H1 (cell line): ENCODE data around the gene LIMS1. TPM values are rescaled to one million over a fixed set of nuclear protein-coding genes. Genes with fewer than 3 reads are reported as not detected.

Experiments
- CTCF ChIA-PET: fragments of 300-600 bp; sonication (Branson Sonifier 250); formaldehyde crosslinking; loops from one replicate; lab custom pipeline; 2021; ENCODE audit not compliant: partially characterized antibody; lab: Charles Lee
- POLR2A ChIA-PET: fragments of 300-600 bp; sonication (Branson Sonifier 250); formaldehyde crosslinking; loops from one replicate; lab custom pipeline; 2021; ENCODE audit warnings: inconsistent platforms; ENCODE audit not compliant: partially characterized antibody; lab: Charles Lee
- DNase-seq, 2 experiments: peaks; one replicate each; pipeline versions ENCODE4 v3.0.0 to v3.0.0-alpha.2; 2010 to 2022; ENCODE audit warnings: low spot score in 2 of 2, low read depth in 1 of 2, mixed read lengths in 1 of 2
- FAIRE-seq: peaks from 2 replicates; lab custom pipeline; 2011; peaks lifted over from hg19 to GRCh38; lab: Jason Lieb, UNC
- H2AFZ ChIP-seq: 2 replicates; pipeline ENCODE4 v1.8.1; 2012; ENCODE audit warnings: low read length, inconsistent platforms
- H2AK5ac ChIP-seq: 2 replicates; pipeline ENCODE4 v1.6.1; 2013; ENCODE audit warnings: low read depth, low read length
- H2BK120ac ChIP-seq: replicated peaks from 2 replicates; pipeline ENCODE3; 2013; ENCODE audit warnings: low read depth, low read length, inconsistent platforms
- H2BK12ac ChIP-seq: 2 replicates; pipeline ENCODE4 v1.6.1; 2013; ENCODE audit warnings: low read depth, low read length
- H2BK15ac ChIP-seq: 2 replicates; pipeline ENCODE4 v1.6.1; 2013; ENCODE audit warnings: low read length
- H2BK20ac ChIP-seq: 2 replicates; pipeline ENCODE4 v1.6.1; 2013; ENCODE audit warnings: low read length
- H2BK5ac ChIP-seq: 2 replicates; pipeline ENCODE4 v1.6.1; 2013; ENCODE audit warnings: low read depth, low read length
- H3K14ac ChIP-seq: 2 replicates; pipeline ENCODE4 v1.6.1; 2013; ENCODE audit warnings: inconsistent platforms; ENCODE audit not compliant: insufficient read length
- H3K18ac ChIP-seq: 2 replicates; pipeline ENCODE4 v1.6.1; 2013; ENCODE audit warnings: low read length; ENCODE audit errors: extremely low read depth
- H3K23ac ChIP-seq: 2 replicates; pipeline ENCODE4 v1.6.1; 2013; ENCODE audit warnings: inconsistent platforms; ENCODE audit not compliant: insufficient read length
- H3K23me2 ChIP-seq: 2 replicates; pipeline ENCODE4 v1.6.1; 2013; ENCODE audit warnings: low read depth, low read length
- H3K27ac ChIP-seq: 2 replicates; pipeline ENCODE4 v1.6.1; 2011; ENCODE audit warnings: low read depth, low read length, inconsistent platforms
- H3K27me3 ChIP-seq, 4 experiments: replicated peaks in 1 of 4; 1 replicate in 1 of 4; 2 replicates in 3 of 4; pipeline versions ENCODE4 v1.6.1 to v1.8.1; 2011 to 2013; ENCODE audit warnings: low read length in 3 of 4, mild to moderate bottlenecking in 3 of 4, inconsistent platforms in 2 of 4, mixed read lengths in 2 of 4, moderate library complexity in 1 of 4; ENCODE audit not compliant: control insufficient read depth in 3 of 4, insufficient read depth in 3 of 4; ENCODE audit errors: extremely low read depth in 1 of 4
- H3K36me3 ChIP-seq, 4 experiments: 2 replicates each; pipeline versions ENCODE4 v1.6.1 to v1.8.1; 2011 to 2013; ENCODE audit warnings: mild to moderate bottlenecking in 4 of 4, low read length in 3 of 4, moderate library complexity in 2 of 4, control low read depth in 1 of 4, inconsistent platforms in 1 of 4; ENCODE audit not compliant: insufficient read depth in 4 of 4, control insufficient read depth in 2 of 4
- H3K4ac ChIP-seq: replicated peaks from 2 replicates; pipeline ENCODE3; 2013; ENCODE audit warnings: low read length, low read depth, mixed read lengths, inconsistent platforms; ENCODE audit not compliant: insufficient read length
- H3K4me1 ChIP-seq, 4 experiments: replicated peaks in 1 of 4; 1 replicate in 1 of 4; 2 replicates in 3 of 4; pipeline versions ENCODE4 v1.6.1 to v1.8.1; 2011 to 2013; ENCODE audit warnings: low read length in 3 of 4, inconsistent platforms in 2 of 4, mixed read lengths in 1 of 4; ENCODE audit not compliant: insufficient read depth in 4 of 4, control insufficient read depth in 3 of 4
- H3K4me2 ChIP-seq, 2 experiments: 2 replicates each; pipeline versions ENCODE4 v1.6.1 to v1.8.1; 2011 to 2013; ENCODE audit warnings: low read depth in 2 of 2, low read length in 2 of 2, control low read depth in 1 of 2, inconsistent platforms in 1 of 2, mild to moderate bottlenecking in 1 of 2; ENCODE audit not compliant: insufficient read depth in 1 of 2
- H3K4me3 ChIP-seq, 4 experiments: fragments of 200-600, 300-600 bp in 1 of 4; sonication (generic), shearing (Covaris generic), sonication (Bioruptor Twin) in 1 of 4; 2 replicates each; pipeline versions ENCODE4 v1.5.1 to v1.8.1; 2011 to 2016; ENCODE audit warnings: low read length in 4 of 4, low read depth in 3 of 4, control low read depth in 2 of 4, inconsistent platforms in 2 of 4, mild to moderate bottlenecking in 2 of 4, mixed read lengths in 1 of 4, moderate library complexity in 1 of 4; ENCODE audit not compliant: insufficient read depth in 2 of 4; ENCODE audit errors: extremely low read depth in 1 of 4
- H3K56ac ChIP-seq: replicated peaks from 2 replicates; pipeline ENCODE3; 2013; ENCODE audit warnings: low read depth, mild to moderate bottlenecking, mixed read lengths, low read length, inconsistent platforms; ENCODE audit not compliant: insufficient read length
- H3K79me1 ChIP-seq: 2 replicates; pipeline ENCODE4 v1.6.1; 2013; ENCODE audit warnings: low read depth, low read length, control low read depth
- H3K79me2 ChIP-seq, 2 experiments: 2 replicates each; pipeline versions ENCODE4 v1.6.1 to v1.8.1; 2012 to 2013; ENCODE audit warnings: low read length in 2 of 2, mild to moderate bottlenecking in 2 of 2, inconsistent platforms in 1 of 2; ENCODE audit not compliant: insufficient read depth in 2 of 2, control insufficient read depth in 1 of 2
- H3K9ac ChIP-seq, 4 experiments: replicated peaks in 1 of 4; 1 replicate in 1 of 4; 2 replicates in 3 of 4; pipeline versions ENCODE4 v1.6.1 to v1.8.1; 2011 to 2013; ENCODE audit warnings: low read depth in 3 of 4, low read length in 3 of 4, control low read depth in 2 of 4, mild to moderate bottlenecking in 2 of 4, moderate library complexity in 2 of 4, inconsistent platforms in 1 of 4; ENCODE audit errors: extremely low read depth in 1 of 4
- H3K9me3 ChIP-seq, 2 experiments: 2 replicates each; pipeline versions ENCODE4 v1.6.1 to v1.8.1; 2012 to 2013; ENCODE audit warnings: mild to moderate bottlenecking in 2 of 2, moderate library complexity in 2 of 2, control low read depth in 1 of 2, inconsistent platforms in 1 of 2, low read depth in 1 of 2, low read length in 1 of 2, mixed read lengths in 1 of 2; ENCODE audit not compliant: insufficient read depth in 2 of 2
- H4K20me1 ChIP-seq, 2 experiments: replicated peaks in 1 of 2; 2 replicates each; pipeline versions ENCODE3 to v1.8.1; 2011 to 2013; ENCODE audit warnings: inconsistent platforms in 2 of 2, low read length in 2 of 2, mild to moderate bottlenecking in 1 of 2; ENCODE audit not compliant: insufficient read depth in 2 of 2, control insufficient read depth in 1 of 2
- H4K5ac ChIP-seq: 2 replicates; pipeline ENCODE4 v1.6.1; 2013; ENCODE audit warnings: low read length, low read depth, mixed read lengths, inconsistent platforms; ENCODE audit not compliant: insufficient read length
- H4K8ac ChIP-seq: 2 replicates; pipeline ENCODE4 v1.8.0; 2013; ENCODE audit warnings: mild to moderate bottlenecking, moderate library complexity, low read length, inconsistent platforms; ENCODE audit not compliant: insufficient read depth; ENCODE audit errors: extremely low read depth
- H4K91ac ChIP-seq: replicated peaks from 2 replicates; pipeline ENCODE3; 2013; ENCODE audit warnings: low read length, mixed read lengths, inconsistent platforms; ENCODE audit not compliant: insufficient read length
- BCL11A ChIP-seq, 2 experiments: IDR thresholded peaks; one replicate each; pipeline ENCODE4 v1.6.1; 2011; ENCODE audit warnings: low read depth in 2 of 2, low read length in 2 of 2, mild to moderate bottlenecking in 2 of 2
- CTBP2 ChIP-seq: IDR thresholded peaks from 2 replicates; pipeline ENCODE4 v1.7.0; 2011; ENCODE audit warnings: borderline replicate concordance, mild to moderate bottlenecking, moderate library complexity, mixed read lengths, low read length; ENCODE audit not compliant: insufficient read depth, insufficient read length
- JUN ChIP-seq: IDR thresholded peaks from 2 replicates; pipeline ENCODE4 v1.6.1; 2011; ENCODE audit warnings: low read depth, mild to moderate bottlenecking, improper control_type of control experiment, low read length
- POLR2AphosphoS5 ChIP-seq: IDR thresholded peaks from 2 replicates; pipeline ENCODE4 v1.6.1; 2011; ENCODE audit warnings: low read depth, low read length
- RAD21 ChIP-seq, 2 experiments: IDR thresholded peaks in 1 of 2; conservative IDR thresholded peaks in 1 of 2; 2 replicates each; pipeline ENCODE4 v1.6.1; 2011; ENCODE audit warnings: low read depth in 2 of 2, low read length in 2 of 2, improper control_type of control experiment in 1 of 2, inconsistent platforms in 1 of 2, mild to moderate bottlenecking in 1 of 2, moderate library complexity in 1 of 2
- RFX5 ChIP-seq: IDR thresholded peaks from 2 replicates; pipeline ENCODE4 v1.6.1; 2011; ENCODE audit warnings: low read depth, low read length, improper control_type of control experiment, borderline replicate concordance
- SAP30 ChIP-seq: fragments of 300-600 bp; sonication (generic); IDR thresholded peaks from 2 replicates; pipeline ENCODE4 v1.7.1; 2012; ENCODE audit warnings: low read length, moderate library complexity, mild to moderate bottlenecking, inconsistent platforms; ENCODE audit not compliant: insufficient read depth, insufficient replicate concordance
- TAF7 ChIP-seq: optimal IDR thresholded peaks from 2 replicates; pipeline ENCODE3; 2011; ENCODE audit warnings: low read depth, mild to moderate bottlenecking, inconsistent platforms, low read length, moderate library complexity, borderline replicate concordance
- WGBS, 2 experiments: shearing (Covaris generic) in 1 of 2; methylation state at CpG; one replicate each; pipeline versions ENCODE4 v1.1.6 to v1.1.7; 2013 to 2015; ENCODE audit warnings: low lambda C conversion rate in 2 of 2, mixed read lengths in 2 of 2, inconsistent platforms in 1 of 2, low coverage in 1 of 2, missing lambda C conversion rate in 1 of 2; ENCODE audit not compliant: insufficient replicate concordance in 2 of 2, insufficient coverage in 1 of 2, insufficient read length in 1 of 2; ENCODE audit errors: extremely low coverage in 1 of 2, missing lambda C conversion rate in 1 of 2; 5-methylcytosine and 5-hydroxymethylcytosine counted together
- polyA plus RNA-seq, 7 experiments: library from polyadenylated mRNA; depleted of rRNA in 3 of 7; stranded (reverse) in 5 of 7; unstranded in 2 of 7; fragments of >200 nt in 5 of 7; fragments of 200-250 nt in 2 of 7; gene quantifications; 1 replicate in 5 of 7; 2 replicates in 1 of 7; 4 replicates in 1 of 7; pipeline versions ENCODE4 v1.2.1 to v1.2.3, GENCODE V29; 2011 to 2013; ENCODE audit warnings: missing spikeins in 2 of 7, mixed read lengths in 2 of 7
- total RNA-seq: library from RNA; stranded (reverse); fragmentation: NEBNext Ultra II Directional; extraction: Animal tissue kit (Norgen Biotek cat#: 25700); gene quantifications from 2 replicates; pipeline ENCODE4 v1.2.1, GENCODE V29; 2021

LIMS1 gene
- total and polyA plus RNA-seq, 2 of the 8 experiments (the other 6 are each of a cell fraction or from before 2014, with no cell fraction given) = 24.1 to 36.7 TPM

DNA sequence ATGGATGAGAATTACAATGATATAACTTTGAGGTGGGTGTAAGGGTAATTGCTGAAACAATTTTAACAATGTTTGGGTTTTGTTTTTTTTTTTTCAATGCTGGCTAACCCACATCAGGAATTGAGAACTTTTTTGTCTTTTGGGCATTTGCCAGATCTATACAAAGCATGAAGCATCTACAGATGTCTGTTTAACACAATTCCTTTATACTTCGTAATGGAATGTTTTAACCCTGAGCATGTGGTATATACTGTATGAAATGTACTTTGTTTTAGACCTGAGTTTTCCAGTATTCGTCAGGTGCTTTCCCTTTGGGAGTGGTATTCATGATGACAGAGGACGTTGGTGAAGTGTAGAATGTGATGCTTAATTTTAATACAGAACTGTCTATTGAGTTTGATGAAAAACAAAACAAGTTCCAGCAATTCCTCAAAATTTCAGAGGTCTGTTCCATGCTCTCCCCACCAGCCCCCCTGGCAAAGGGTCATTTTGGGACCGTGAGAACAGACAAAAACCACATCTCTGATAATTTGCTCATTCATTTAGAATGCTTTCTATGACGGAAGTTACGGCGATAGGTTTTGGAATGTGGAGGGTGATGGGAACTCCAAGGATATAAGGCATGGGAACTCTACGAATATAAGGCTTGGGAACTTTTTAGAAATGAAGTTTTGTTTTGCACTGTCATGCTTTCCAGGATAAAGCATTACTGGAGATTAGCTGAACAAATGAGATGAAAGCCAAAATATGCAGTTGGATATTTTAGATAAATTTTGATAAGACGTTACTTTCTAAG is 14.1 kb downstream of the LIMS1 start:
- H2BK120ac ChIP-seq = no peak overlapping the region
- no peak overlapping the region for H2BK5ac ChIP-seq
- DNase-seq (no peak), FAIRE-seq (no peak)
- WGBS, 2 experiments = 89% methylated on average over 9 of the region's 9 CpGs; no CpG with 5 or more reads in 1 of the 2 experiments
- no peak overlapping the region for H2AFZ ChIP-seq
- peaks cover 0 to 16% of the 10 kb centered on the region in 2 experiments; a peak in 1 of 4 replicates for H3K79me2 ChIP-seq
- no peak overlapping the region for H3K4ac ChIP-seq
- no peak overlapping the region for H3K4me2 ChIP-seq
- H4K91ac ChIP-seq = no peak overlapping the region
- H3K4me1 ChIP-seq = no peaks in the 10 kb centered on the region
- no peak overlapping the region for H3K14ac ChIP-seq
- POLR2A ChIA-PET = no interaction called here
- no peaks in the 10 kb centered on the region for H3K79me1 ChIP-seq
- no peak overlapping the region for H3K4me3 ChIP-seq
- H3K9me3 ChIP-seq = peaks cover 0 to 5% of the 10 kb centered on the region in 2 experiments; a peak in 2 of 4 replicates
- H3K27ac ChIP-seq = no peak overlapping the region
- H3K27me3 ChIP-seq = no peaks in the 10 kb centered on the region
- TF ChIP-seq JUN = no peak
- no peak for TF ChIP-seq POLR2AphosphoS5
- no peak for TF ChIP-seq SAP30
- TF ChIP-seq CTBP2 = no peak
- no peak for TF ChIP-seq TAF7
- TF ChIP-seq BCL11A (IDR thresholded peaks at IDR 0.05; ENCODE audit: low read depth in 2 of 2, low read length in 2 of 2) = no peak
- TF ChIP-seq RAD21 (IDR thresholded peaks at IDR 0.05 in 1 of 2, conservative IDR thresholded peaks at IDR 0.05 in 1 of 2; ENCODE audit: low read depth in 2 of 2, low read length in 2 of 2) = no peak
- no peak for TF ChIP-seq RFX5
- H3K36me3 ChIP-seq = no peaks in the 10 kb centered on the region
- H3K23ac ChIP-seq = no peak overlapping the region
- CTCF ChIA-PET = interaction anchor here (1.7 to 2.6 kb wide), 2 partner anchors 35 to 87 kb away, joined by 7 to 9 read pairs; no protein-coding TSS in a partner anchor
- no peaks in the 10 kb centered on the region for H3K23me2 ChIP-seq
- H3K9ac ChIP-seq = no peak overlapping the region
- no peak overlapping the region for H2AK5ac ChIP-seq
- H2BK12ac ChIP-seq = no peak overlapping the region
- H4K5ac ChIP-seq = no peak overlapping the region
- no peak overlapping the region for H3K18ac ChIP-seq
- H2BK20ac ChIP-seq = no peak overlapping the region
- H4K8ac ChIP-seq = no peak overlapping the region
- H2BK15ac ChIP-seq = no peak overlapping the region
- H4K20me1 ChIP-seq = no peaks in the 10 kb centered on the region
- no peak overlapping the region for H3K56ac ChIP-seq
